Measurements from ENCODE around the gene IRF2.
"Not testable (repeated sequence)": the region's sequence is repeated elsewhere in the genome, so short reads cannot be mapped to it uniquely, and the experiment has no call there.

IRF2 gene

GRCh38 chr4:184376126-184376838 is 98.1 kb downstream of the IRF2 start:
- Histone ChIP-seq H3K36me3 (ENCODE audit: insufficient read depth, low read length) (no peaks in the 10 kb centered on the region), H3K9me3 (ENCODE audit: insufficient read depth, low read length, severe bottlenecking) (no peaks in the 10 kb centered on the region), H2AFZ (ENCODE audit: low read depth, low read length) (no peak overlapping the region), H3K4me1 (ENCODE audit: insufficient read depth, low read length) (no peaks in the 10 kb centered on the region), H3K27me3 (ENCODE audit: insufficient read depth, low read length, poor library complexity) (no peaks in the 10 kb centered on the region), H3K79me2 (ENCODE audit: insufficient read depth, low read length) (no peaks in the 10 kb centered on the region), H3K4me2 (ENCODE audit: insufficient read depth, low read length) (no peak overlapping the region), H3K27ac (ENCODE audit: low read length) (no peak overlapping the region), H3K4me3 (ENCODE audit: low read depth in 1 of 2, low read length in 2 of 2) (no peak overlapping the region), H4K20me1 (ENCODE audit: insufficient read depth, low read length) (no peaks in the 10 kb centered on the region), H3K9ac (ENCODE audit: low read depth, low read length) (no peak overlapping the region)
- TF ChIP-seq CTCF (IDR thresholded peaks at IDR 0.05; ENCODE audit: borderline replicate concordance, extremely low read depth, low read length, poor library complexity, severe bottlenecking) (no peak), EZH2 (IDR thresholded peaks at IDR 0.05; ENCODE audit: borderline replicate concordance, low read depth, low read length, severe bottlenecking) (no peak)
- ATAC-seq (ENCODE audit: insufficient read depth, low read depth) (no peak), DNase-seq (no peak)

- H2AFZ ChIP-seq (ENCODE audit: low read depth, low read length); H3K9ac ChIP-seq (ENCODE audit: low read depth, low read length); H3K79me2 ChIP-seq (ENCODE audit: insufficient read depth, low read length); H3K4me2 ChIP-seq (ENCODE audit: insufficient read depth, low read length); H3K36me3 ChIP-seq (ENCODE audit: insufficient read depth, low read length); H3K4me3 ChIP-seq (ENCODE audit: low read depth in 1 of 2, low read length in 2 of 2); H3K27ac ChIP-seq (ENCODE audit: low read length); H3K9me3 ChIP-seq (ENCODE audit: insufficient read depth, low read length, severe bottlenecking); DNase-seq; H3K4me1 ChIP-seq (ENCODE audit: insufficient read depth, low read length); H3K27me3 ChIP-seq (ENCODE audit: insufficient read depth, low read length, poor library complexity); ATAC-seq (ENCODE audit: insufficient read depth, low read depth); H4K20me1 ChIP-seq (ENCODE audit: insufficient read depth, low read length): not testable (repeated sequence)
These were observed 98.7 kb downstream of the IRF2 start for GRCh38 chr4:184375623-184376022.

- no peaks in the 10 kb centered on the region for H3K79me2 ChIP-seq (ENCODE audit: insufficient read depth, low read length)
- no peak overlapping the region for H3K9ac ChIP-seq (ENCODE audit: low read depth, low read length)
- no peak for ATAC-seq (ENCODE audit: insufficient read depth, low read depth)
- no peaks in the 10 kb centered on the region for H3K9me3 ChIP-seq (ENCODE audit: insufficient read depth, low read length, severe bottlenecking)
- H4K20me1 ChIP-seq (ENCODE audit: insufficient read depth, low read length) = no peaks in the 10 kb centered on the region
- H3K27ac ChIP-seq (ENCODE audit: low read length) = no peak overlapping the region
- H2AFZ ChIP-seq (ENCODE audit: low read depth, low read length) = no peak overlapping the region
- H3K4me2 ChIP-seq (ENCODE audit: insufficient read depth, low read length) = no peak overlapping the region
- no peak overlapping the region for H3K4me3 ChIP-seq (ENCODE audit: low read depth in 1 of 2, low read length in 2 of 2)
- no peaks in the 10 kb centered on the region for H3K36me3 ChIP-seq (ENCODE audit: insufficient read depth, low read length)
- no peaks in the 10 kb centered on the region for H3K27me3 ChIP-seq (ENCODE audit: insufficient read depth, low read length, poor library complexity)
- no peak for TF ChIP-seq EZH2 (IDR thresholded peaks at IDR 0.05; ENCODE audit: borderline replicate concordance, low read depth, low read length, severe bottlenecking)
- TF ChIP-seq CTCF (IDR thresholded peaks at IDR 0.05; ENCODE audit: borderline replicate concordance, extremely low read depth, low read length, poor library complexity, severe bottlenecking) = no peak
- DNase-seq = no peak
- H3K4me1 ChIP-seq (ENCODE audit: insufficient read depth, low read length) = no peaks in the 10 kb centered on the region
These were observed 99.3 kb downstream of the IRF2 start for GRCh38 chr4:184375027-184375426.

- no peaks in the 10 kb centered on the region for H3K79me2 ChIP-seq (ENCODE audit: insufficient read depth, low read length)
- no peaks in the 10 kb centered on the region for H3K36me3 ChIP-seq (ENCODE audit: insufficient read depth, low read length)
- H3K27ac ChIP-seq (ENCODE audit: low read length) = no peak overlapping the region
- ATAC-seq (ENCODE audit: insufficient read depth, low read depth) (no peak), DNase-seq (no peak)
- TF ChIP-seq CTCF (IDR thresholded peaks at IDR 0.05; ENCODE audit: borderline replicate concordance, extremely low read depth, low read length, poor library complexity, severe bottlenecking) (no peak), EZH2 (IDR thresholded peaks at IDR 0.05; ENCODE audit: borderline replicate concordance, low read depth, low read length, severe bottlenecking) (no peak)
- no peak overlapping the region for H2AFZ ChIP-seq (ENCODE audit: low read depth, low read length)
- no peaks in the 10 kb centered on the region for H3K4me1 ChIP-seq (ENCODE audit: insufficient read depth, low read length)
- H3K4me2 ChIP-seq (ENCODE audit: insufficient read depth, low read length) = no peak overlapping the region
- H3K9me3 ChIP-seq (ENCODE audit: insufficient read depth, low read length, severe bottlenecking) = no peaks in the 10 kb centered on the region
- H3K4me3 ChIP-seq (ENCODE audit: low read depth in 1 of 2, low read length in 2 of 2) = no peak overlapping the region
- no peaks in the 10 kb centered on the region for H3K27me3 ChIP-seq (ENCODE audit: insufficient read depth, low read length, poor library complexity)
- H4K20me1 ChIP-seq (ENCODE audit: insufficient read depth, low read length) = no peaks in the 10 kb centered on the region
- no peak overlapping the region for H3K9ac ChIP-seq (ENCODE audit: low read depth, low read length)
These were observed 100.4 kb downstream of the IRF2 start for GRCh38 chr4:184373886-184374405.

Measured in DND-41 (cell line).